Bronchial epithelial cell (primary cell): ENCODE results near the gene VSIG10. TPM values are rescaled to one million over a fixed set of nuclear protein-coding genes. Genes with fewer than 3 reads are reported as not detected.
"Not testable (repeated sequence)": the region's sequence is repeated elsewhere in the genome, so short reads cannot be mapped to it uniquely, and the experiment has no call there.

Experiments
- DNase-seq: peaks from one replicate; pipeline ENCODE4 v3.0.0-alpha.2; 2010; ENCODE audit warnings: low read depth
- FAIRE-seq: peaks from 2 replicates; lab custom pipeline; 2011; peaks lifted over from hg19 to GRCh38; lab: Jason Lieb, UNC
- H3K27me3 ChIP-seq: 2 replicates; pipeline ENCODE4 v1.5.1; 2011; ENCODE audit warnings: low read length; ENCODE audit not compliant: control insufficient read depth, insufficient read depth
- H3K36me3 ChIP-seq: 2 replicates; pipeline ENCODE4 v1.5.1; 2011; ENCODE audit warnings: low read length; ENCODE audit not compliant: control insufficient read depth, insufficient read depth
- H3K4me3 ChIP-seq: 2 replicates; pipeline ENCODE4 v1.5.1; 2011; ENCODE audit warnings: mild to moderate bottlenecking, low read depth, low read length, control low read depth
- total RNA-seq: library from RNA; depleted of rRNA; stranded (reverse); fragments of >200 nt; gene quantifications from 2 replicates; pipeline ENCODE4 v1.2.1, GENCODE V29; 2014
- TF ChIP-seq, protein P1 (sequence below): IDR thresholded peaks from 2 replicates; pipeline ENCODE4 v1.5.1; 2011; ENCODE audit warnings: mild to moderate bottlenecking, moderate library complexity, low read length, control low read depth, inconsistent platforms; ENCODE audit not compliant: insufficient read depth, severe bottlenecking

Gene VSIG10
- total RNA-seq, 1 donor from 2014 or later, result 20.0 TPM

DNA sequence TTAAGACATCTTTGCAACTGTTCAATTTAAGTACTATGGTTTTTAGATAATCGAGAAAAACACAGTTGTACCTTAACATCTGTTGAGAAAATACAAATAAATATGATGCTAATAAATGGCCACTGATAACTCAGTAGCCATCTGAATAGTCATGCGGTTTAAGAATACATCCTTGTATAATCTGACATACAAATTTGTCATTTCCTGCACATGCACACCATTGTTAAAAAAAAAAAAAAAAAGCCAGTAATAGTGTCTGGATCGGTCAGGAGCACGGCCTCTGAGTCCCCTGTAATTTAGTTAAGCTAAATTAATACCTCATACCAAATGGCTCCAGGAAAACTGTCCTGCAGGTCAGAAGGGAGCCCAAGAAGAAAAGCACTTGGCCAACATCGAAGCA lies 70.5 kb downstream of the VSIG10 start:
- TF ChIP-seq, protein P1, sequence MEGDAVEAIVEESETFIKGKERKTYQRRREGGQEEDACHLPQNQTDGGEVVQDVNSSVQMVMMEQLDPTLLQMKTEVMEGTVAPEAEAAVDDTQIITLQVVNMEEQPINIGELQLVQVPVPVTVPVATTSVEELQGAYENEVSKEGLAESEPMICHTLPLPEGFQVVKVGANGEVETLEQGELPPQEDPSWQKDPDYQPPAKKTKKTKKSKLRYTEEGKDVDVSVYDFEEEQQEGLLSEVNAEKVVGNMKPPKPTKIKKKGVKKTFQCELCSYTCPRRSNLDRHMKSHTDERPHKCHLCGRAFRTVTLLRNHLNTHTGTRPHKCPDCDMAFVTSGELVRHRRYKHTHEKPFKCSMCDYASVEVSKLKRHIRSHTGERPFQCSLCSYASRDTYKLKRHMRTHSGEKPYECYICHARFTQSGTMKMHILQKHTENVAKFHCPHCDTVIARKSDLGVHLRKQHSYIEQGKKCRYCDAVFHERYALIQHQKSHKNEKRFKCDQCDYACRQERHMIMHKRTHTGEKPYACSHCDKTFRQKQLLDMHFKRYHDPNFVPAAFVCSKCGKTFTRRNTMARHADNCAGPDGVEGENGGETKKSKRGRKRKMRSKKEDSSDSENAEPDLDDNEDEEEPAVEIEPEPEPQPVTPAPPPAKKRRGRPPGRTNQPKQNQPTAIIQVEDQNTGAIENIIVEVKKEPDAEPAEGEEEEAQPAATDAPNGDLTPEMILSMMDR, result no peak
- Histone ChIP-seq H3K27me3 (no peaks in the 10 kb centered on the region), H3K36me3 (peaks cover 23% of the 10 kb centered on the region), H3K4me3 (no peak overlapping the region)
- DNase-seq (peak; percentile 35), FAIRE-seq (no peak)

DNA sequence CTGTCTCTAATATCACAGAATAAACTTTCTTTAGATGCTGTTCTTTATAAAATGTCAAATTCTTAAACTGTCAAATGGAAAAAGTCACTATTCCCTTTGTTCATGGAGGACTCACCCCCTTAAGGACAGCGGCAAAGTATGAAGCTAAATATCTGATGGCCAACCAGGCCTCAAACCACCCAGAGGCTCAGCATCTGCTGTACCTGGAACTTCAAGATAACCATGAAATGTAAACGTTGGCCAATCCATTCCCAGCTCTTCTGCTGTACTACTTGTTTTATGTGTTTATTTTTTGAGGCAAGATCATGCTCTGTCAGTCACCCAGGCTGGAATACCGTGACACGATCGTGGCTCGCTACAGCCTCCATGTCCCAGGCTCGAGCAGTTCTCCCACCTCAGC lies 71.6 kb downstream of the VSIG10 start:
- DNase-seq (no peak), FAIRE-seq (no peak)
- peaks cover 20% of the 10 kb centered on the region for H3K36me3 ChIP-seq

DNA sequence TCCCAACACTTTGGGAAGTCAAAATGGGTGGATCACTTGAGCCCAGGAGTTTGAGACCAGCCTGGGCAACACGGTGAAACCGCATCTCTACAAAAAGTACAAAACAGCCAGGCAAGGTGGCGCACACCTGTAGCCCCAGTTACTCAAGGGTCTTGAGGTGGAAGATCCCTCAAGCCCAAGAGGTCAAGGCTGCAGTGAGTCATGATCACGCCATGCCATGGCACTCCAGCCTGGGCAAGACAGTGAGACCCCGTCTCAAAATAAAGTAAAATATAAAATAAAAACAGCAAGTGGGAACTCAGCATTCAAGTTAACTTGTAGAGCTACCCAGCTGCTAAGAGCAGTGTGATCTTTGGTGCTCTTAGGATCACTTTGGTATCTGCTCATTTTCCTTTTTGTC lies 74.6 kb downstream of the VSIG10 start:
- Histone ChIP-seq H3K27me3 (no peaks in the 10 kb centered on the region), H3K36me3 (peaks cover 12% of the 10 kb centered on the region), H3K4me3 (no peak overlapping the region)
- TF ChIP-seq, protein P1, result no peak
- DNase-seq (no peak), FAIRE-seq (no peak)

More for the DNA sequence above, 71.6 kb downstream of the VSIG10 start:
- no peaks in the 10 kb centered on the region for H3K27me3 ChIP-seq
- TF ChIP-seq, protein P1, result no peak
- no peak overlapping the region for H3K4me3 ChIP-seq

DNA sequence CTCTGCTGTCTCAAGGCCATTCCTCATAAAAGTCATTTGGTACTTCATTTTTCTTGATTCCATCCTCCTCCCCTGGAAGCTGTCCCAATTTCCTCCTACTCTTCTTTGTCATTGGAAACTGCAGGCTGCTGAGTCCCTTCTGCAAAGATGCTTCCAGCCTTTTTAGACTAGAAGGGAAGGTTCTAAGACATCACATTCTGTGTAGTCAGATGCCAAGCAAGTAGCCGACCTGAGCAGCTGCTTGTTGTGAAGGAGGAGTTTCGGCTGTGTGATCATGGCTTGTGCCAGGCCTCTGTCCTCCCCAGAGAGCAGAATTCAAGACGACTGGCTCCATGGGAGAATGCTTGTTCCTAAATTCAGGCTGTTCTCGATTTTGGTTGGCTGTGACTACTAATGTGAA lies 78.6 kb downstream of the VSIG10 start:
- FAIRE-seq, result no peak
- no peak for DNase-seq
- no peaks in the 10 kb centered on the region for H3K27me3 ChIP-seq
- peaks cover 4% of the 10 kb centered on the region for H3K36me3 ChIP-seq
- TF ChIP-seq, protein P1, result no peak
- no peak overlapping the region for H3K4me3 ChIP-seq

DNA sequence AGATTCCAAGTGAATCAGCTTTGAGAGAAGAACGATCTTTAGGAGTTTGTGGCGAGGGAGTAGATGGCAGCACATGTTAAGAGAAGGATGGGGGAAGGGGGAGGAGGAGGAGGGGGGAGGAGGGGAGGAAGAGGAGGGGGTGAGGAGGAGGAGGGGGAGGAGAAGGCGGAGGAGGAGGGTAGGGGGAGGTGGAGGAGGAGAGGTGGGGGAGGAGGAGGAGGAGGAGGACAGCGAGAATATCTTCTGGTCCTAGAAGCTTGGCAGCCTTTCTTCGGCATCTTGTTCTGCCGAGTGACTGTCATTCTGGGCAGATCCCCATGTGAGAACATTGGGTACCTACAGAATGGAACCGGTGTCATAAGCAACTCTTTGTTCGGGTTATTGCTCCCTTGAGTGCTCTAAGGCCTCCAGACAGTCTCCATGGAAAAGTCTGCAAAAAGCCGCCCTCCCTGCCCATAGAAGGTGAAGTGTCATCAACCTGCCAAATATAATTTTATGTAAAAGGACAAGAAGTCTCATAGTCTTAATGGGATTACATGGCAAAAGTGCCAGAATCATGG lies 80.4 kb downstream of the VSIG10 start:
- DNase-seq (no peak), FAIRE-seq (no peak)
- H3K36me3 ChIP-seq, result peaks cover 5% of the 10 kb centered on the region
- TF ChIP-seq, protein P1, result no peak
- H3K27me3 ChIP-seq, result no peaks in the 10 kb centered on the region
- no peak overlapping the region for H3K4me3 ChIP-seq

DNA sequence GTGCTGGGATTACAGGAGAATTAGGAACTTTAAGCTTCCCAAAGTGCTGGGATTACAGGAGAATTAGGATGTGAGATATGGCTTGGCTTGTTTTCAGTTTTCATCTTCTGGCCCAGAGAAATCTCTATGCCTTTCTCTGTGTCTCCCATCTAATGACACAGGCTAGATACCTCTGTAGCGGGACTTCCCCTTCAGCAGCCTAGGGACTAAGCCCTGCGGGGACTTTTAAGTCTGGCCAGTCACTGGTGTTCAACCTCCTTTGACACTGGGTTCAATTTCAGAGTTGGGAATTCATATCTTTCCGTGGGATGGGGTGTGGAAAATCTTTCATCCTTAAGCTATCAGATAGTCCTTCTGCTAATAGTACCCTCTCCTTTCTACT lies 81.1 kb downstream of the VSIG10 start:
- peaks cover 5% of the 10 kb centered on the region for H3K36me3 ChIP-seq
- FAIRE-seq, result no peak
- no peak for DNase-seq
- no peaks in the 10 kb centered on the region for H3K27me3 ChIP-seq
- no peak overlapping the region for H3K4me3 ChIP-seq
- TF ChIP-seq, protein P1, result no peak

DNA sequence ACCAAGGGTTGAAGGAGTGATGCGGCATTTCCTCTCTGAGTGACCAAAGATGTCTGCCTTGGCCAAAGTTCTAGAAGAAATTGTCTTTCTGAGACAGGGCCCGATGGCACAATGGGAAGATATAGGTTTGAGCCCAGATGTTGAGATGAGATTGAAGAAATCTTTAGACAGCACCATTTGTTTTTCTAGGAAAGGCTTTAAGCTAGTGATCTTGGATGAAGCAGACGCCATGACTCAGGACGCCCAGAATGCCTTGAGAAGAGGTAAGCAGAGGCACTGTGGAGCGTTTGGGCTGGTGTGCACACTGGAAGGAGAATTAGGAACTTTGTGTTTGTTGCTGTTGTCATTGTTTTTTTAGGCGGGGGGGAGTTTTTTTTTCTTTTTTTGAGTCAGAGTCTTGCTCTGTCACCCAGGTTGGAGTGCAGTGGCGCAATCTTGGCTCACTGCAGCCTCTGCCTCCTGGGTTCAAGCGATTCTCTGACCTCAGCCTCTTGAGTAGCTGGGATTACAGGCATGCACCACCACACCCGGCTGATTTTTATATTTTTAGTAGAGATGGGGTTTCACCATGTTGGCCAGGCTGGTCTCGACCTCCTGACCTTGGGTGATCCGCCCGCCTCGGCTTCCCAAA lies 81.6 kb downstream of the VSIG10 start:
- FAIRE-seq, H3K27me3 ChIP-seq, H3K36me3 ChIP-seq, DNase-seq, H3K4me3 ChIP-seq: not testable (repeated sequence)
